ENCODE data around the gene CACFD1.

DNA sequence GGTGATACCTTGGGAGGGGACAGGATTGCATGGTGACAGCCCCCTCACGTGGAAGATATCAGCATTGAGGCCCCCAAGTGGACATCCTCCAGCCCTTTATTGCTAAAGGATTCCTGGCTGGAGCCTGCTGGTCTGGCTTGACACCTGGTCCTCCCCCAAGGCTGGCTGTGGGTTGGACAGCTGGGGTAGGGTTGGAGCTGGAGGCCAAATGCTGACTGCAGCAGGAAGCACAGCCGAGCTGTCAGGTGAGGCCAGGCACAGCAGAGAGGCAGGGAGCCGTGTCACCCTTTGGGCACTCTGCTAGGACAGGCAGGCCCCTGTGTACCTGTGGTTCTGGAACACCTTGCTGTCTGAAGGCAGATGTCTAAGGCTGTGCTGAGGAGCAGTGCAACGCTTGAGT lies 2.2 kb downstream of the CACFD1 start:
- TF ChIP-seq CTCF (IDR thresholded peaks at IDR 0.05): no peak
- no peak for TF ChIP-seq POLR2A (IDR thresholded peaks at IDR 0.05)
- no peak for TF ChIP-seq POLR2AphosphoS5 (IDR thresholded peaks at IDR 0.05)
